HG03439 (cell line): ENCODE data around the gene MCRIP2.
A peak's percentile ranks its signal among the peaks of the same experiment; 100 is the strongest.

Experiments used
- ATAC-seq: cut with Tn5 transposase; IDR thresholded peaks from one replicate; pipeline ENCODE4 v1.9.1; 2021; ENCODE audit warnings: mild to moderate bottlenecking, moderate library complexity; ENCODE audit not compliant: unreplicated experiment

MCRIP2 gene

DNA sequence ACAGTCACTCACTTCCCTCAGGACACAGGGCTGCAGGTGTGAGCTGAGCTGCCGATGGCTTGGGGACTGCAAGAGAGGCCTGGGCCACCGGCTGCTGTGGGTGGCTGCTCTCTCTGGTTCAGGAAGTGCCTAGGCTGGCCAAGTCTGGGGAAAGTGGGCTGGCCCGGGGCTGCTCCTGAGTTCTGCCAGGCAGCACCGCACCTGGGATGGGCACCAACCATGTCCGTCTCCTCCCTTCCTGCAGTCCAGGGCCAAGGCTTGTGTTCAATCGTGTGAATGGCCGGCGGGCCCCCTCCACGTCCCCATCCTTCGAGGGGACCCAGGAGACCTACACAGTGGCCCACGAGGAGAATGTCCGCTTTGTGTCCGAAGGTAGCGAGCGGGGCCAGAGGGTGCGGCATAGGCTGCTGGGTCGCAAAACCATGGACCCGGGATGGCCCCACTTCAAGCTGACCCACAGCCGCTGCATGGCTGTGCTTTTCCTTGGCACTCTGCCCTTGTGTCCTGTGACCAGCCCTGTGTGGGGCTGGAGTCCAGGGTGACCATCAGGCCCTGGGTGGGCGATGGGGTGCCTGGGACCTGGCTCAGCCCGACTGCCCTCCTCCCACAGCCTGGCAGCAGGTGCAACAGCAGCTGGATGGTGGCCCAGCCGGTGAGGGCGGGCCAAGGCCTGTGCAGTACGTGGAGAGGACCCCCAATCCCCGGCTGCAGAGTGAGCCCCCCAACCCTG is 5.7 kb downstream of the MCRIP2 start:
- ATAC-seq, result no peak

DNA sequence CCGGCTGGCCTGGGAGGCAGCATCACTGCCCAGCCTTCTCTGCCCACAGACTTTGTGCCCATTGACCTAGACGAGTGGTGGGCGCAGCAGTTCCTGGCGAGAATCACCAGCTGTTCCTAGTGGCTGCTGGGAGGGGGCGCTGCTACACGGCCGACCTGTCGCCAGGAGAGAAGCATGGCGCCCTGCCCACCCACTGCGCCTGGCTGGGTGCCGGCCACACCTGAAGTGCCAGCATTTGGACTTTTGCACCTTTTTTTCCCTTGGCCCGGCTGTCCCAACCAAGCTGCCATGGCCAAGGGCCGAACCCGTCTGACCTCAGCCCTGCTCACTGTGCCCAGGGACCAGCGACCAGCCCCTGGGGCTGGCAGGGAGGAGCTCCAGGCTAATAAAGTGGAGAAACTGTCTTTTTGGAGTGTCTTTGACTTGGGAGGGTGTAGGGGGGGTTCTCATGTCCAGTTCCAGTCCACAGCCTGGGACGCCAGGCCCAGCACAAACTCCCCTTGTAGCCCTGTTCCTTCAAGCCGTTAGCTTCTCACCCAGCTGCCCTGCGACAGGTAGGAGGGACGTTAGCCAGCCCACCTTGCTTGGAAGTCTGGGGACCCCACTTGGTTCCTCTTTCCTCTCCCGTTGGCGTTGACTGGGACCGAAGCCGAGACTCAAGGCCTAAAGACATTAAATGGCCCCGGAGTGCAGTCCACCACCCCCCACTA is 6.6 kb downstream of the MCRIP2 start:
- no peak for ATAC-seq

DNA sequence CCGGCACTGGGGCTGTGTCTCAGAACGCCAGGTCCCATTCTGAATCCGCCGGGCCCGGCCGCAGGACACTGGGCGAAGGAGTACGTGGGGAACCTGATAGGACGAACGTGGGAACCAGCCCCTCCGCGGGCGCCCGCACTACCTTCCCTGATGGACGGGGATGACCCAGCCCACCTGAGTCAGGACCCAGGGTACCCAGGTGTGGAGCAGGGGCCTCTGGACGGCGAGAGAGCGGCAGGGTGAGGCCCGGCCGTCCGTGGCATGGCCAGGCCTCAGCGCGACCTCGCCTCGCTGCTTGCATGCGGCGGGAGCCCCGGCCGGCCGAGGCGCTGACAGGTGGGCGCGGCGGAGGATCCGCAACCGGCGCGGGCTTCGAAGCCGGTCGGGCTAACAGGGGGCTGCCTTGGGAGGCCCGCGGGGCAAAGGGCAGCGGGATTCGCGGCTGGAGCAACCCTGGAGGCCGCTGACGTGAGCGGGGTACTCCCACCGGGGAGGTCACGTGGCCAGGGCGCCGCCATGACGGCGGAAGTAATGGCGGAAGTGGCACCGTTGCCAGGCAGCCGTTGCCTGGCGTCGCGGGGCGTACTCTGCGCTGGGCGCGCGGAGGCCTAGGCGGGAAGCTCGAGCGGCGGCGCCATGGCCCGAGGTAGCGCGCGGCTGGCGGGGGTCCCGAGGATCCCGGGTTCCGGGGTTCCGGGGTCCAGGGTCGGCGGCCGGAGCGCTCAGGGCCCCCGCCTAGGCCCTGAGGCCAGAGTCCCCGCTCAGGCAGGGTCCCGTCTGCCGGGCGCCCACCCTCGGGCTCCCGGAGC is 7.4 kb downstream of the MCRIP2 start, which contains the start of gene WDR90:
Gene WDR90 (plus strand): TSS at position 585 of the 809 bp plus-strand sequence. CDS start 52 bp downstream, at position 637.
- peak; percentile 65 for ATAC-seq

DNA sequence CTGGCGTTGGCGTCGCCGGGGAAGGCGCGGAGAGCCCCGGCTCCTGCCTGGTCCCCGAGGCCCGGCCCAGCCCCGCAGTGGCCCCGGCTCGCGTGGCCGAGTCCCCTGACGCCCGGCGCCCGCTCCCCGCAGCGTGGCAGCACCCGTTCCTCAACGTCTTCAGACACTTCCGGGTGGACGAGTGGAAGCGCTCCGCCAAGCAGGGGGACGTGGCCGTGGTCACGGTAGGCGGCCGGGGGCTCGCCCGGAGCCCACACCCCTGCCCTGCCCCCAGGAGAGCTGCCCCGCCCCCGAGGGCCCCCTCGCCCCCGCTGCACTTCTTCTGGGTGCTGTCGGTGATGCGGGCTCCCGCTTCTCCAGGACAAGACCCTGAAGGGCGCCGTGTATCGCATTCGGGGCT is 8.0 kb downstream of the MCRIP2 start:
- ATAC-seq, result peak; percentile 9

DNA sequence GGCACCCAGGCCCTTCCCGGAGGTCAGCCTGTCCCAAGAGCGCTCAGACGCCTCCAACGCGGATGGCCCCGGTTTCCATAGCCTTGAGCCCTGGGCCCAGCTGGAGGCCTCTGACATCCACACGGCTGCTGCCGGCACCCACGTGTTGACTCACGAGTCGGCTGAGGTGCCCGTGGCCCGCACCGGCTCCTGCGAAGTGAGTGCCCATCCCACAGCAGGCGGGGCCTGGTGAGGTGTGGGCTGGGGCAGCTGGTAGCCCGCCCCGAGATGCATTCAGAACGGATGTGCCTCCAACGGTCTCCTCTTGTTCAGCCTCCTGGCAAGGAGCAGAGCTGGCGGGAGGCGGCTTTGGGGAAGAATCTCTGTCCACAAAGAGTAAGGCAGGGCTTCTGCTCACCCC is 10.2 kb downstream of the MCRIP2 start:
- no peak for ATAC-seq

DNA sequence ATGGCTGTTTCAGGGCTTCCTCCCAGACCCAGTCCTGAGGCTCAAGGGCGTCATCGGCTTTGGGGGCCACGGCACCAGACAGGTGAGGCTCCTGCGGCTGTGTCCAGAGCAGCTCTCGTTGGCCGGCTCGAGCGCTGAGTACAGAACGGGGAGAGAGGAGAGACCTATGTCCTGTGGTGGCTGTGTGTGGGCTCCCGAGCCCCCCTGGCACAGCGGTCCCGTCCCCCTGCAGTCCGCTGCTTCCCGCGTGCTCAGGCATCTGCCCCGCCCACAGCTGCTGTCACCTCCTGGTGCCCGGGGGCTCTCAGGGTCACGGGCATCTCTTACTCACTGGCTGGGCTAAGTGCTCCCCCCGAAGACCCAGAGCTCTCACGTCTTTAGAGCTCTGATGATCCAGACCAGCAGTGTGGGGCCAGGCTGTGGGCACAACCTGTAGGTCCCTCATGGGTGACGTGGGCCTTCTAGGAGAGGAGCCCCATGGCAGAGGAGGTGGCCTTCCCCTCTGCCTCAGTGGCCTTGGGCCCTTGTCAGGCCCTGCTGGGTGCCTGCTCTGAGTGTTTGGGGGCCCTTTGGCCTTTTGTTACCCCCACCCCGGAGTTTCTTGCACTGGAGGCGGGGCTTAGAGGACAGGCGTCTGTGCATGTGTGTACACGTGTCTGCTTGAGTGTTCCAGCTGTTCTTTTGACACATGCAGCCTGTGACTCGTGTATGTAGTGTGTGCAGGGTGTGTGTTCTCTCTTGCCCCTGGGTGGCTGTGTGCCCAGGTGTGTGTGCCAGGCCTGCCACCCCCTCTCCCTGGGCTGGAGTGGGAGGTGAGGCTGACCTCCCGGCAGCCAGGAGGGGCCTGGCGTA is 11.1 kb downstream of the MCRIP2 start:
- ATAC-seq, result no peak

DNA sequence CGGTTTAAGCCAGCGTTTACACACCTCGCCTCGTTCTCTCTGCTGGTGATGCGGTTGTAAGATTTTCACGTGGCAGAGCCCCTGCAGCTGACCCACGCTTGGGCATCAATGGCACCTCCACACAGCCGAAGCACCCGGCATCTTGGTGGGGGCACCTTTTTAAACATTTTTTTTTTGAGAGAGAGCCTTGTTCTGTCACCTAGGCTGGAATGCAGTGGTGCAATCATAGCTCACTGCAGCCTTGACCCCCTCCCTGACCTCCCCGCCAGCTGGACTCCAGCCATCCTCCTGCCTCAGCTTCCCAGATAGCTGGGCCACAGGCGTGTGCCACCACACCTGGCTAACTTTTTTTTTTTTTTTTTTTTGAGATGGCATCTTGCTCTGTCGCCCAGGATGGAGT is 12.4 kb downstream of the MCRIP2 start:
- ATAC-seq, result no peak

DNA sequence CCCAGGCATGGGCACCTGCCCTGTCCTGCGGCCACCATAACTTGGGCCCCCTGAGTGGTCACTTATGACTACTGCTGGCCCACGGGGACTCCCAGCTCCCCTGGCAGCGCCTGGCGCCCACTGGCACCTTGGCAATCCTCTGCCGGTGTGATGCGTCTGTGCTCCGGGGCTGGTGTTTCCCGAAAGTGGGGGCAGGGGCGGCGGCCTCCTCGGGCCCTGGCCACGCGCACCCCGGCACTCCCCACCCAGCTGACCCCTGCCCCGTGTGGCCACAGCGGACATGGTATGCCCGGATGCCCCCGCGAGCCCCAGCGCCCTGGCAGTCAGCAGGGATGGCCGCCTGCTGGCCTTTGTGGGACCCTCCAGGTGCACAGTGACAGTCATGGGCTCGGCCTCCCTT is 15.9 kb downstream of the MCRIP2 start:
- no peak for ATAC-seq

DNA sequence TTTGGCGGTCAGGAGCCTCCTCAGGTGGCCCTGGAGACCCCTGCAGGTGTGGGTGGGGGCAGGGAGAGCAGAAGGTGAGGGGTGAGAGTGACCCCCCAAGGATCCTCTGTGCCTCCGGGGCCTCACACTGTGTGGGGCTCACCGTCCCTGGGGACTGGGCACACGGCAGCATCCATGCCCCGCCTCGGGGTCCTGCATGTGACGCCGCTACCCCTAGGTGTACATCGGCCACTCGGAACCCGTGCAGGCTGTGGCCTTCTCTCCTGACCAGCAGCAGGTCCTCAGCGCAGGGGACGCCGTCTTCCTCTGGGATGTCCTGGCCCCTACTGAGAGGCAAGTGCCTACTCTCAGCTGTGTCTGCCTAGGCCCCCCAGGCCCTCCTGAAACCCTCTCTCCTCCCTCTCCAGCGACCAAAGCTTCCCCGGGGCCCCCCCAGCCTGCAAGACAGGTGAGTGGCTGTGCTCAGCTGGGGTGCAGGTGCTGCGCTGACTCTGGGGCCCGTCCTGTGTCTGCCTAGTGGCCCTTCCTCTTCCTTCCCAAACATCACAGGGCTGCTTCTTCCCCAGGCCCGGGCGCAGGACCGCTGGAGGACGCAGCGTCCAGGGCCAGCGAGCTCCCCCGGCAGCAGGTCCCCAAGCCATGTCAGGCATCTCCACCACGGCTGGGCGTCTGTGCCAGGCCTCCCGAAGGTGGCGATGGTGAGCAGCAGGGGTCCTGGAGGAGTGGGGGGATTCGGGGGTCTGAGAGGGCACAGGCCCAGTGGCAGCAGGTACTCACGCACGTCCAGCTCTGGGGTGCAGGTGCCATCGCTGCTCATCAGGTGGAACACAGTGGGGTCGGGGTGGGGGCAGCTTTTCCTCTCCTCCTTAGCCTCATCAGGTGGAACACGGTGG is 17.3 kb downstream of the MCRIP2 start:
- no peak for ATAC-seq

DNA sequence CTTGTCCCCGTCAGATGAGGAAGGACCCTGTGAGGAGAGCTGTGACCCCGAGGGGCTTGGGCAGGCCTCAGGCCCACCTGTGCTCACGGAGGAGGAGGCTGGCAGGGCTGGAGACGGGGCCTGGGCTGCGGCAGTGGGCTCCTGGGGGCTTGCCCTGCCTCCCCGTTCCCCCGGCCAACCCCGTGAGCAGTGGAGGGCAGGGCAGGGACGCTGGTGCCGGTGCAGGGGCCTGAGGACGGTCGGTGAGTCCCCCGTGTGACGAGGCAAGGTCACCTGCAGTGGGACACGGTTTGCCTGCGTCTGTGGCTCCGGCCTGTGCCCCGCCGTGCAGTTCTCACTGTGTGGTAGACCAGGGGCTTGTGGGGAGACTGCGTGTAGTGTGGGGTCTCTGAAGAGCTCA is 18.0 kb downstream of the MCRIP2 start:
- no peak for ATAC-seq

DNA sequence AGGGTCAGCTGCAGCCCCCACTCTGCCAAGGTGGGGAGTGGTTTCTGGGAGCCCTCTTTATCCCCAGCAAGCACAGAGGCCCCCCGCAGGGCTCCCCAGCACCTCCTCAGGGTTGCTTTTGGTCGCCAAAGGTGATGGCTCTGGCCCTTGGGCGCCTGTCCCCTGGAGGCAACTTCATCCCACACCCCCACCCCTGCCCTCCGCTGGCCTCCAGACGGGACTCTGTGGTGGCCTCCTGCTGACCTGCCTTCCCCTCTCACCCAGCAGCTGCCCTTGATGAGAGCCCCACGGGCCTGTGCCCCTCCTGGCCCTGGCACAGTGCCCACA is 18.5 kb downstream of the MCRIP2 start:
- ATAC-seq, result no peak

DNA sequence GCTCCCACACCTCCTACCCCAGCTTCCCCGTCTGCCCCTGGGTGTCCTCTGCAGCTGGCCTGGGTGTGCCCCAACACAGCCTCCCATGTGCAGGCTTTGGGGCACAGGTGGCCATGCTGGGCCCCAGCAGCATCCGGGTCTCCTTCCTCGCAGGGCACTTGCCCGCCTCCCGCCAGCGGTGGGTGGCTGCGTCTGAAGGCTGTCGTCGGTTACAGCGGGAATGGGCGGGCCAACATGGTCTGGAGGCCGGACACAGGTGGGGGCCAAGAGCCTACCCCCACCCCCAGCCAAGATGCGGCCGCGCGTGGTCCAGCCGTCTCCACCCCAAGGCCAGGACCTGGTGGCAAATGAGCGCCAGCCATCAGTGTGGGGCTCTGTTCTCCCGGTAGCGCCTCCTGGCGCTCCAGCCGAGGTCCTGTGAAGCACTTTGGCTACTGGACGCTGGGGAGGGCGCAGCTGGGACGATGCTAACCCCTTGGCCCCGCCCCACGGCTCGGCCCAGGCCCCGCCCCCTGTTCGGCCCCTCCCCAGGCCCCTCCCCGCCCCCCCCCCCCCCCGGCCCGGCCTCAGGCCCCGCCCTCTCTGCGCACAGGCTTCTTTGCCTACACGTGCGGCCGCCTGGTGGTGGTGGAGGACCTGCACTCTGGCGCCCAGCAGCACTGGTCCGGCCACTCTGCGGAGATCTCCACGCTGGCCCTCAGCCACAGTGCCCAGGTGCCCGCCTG is 19.0 kb downstream of the MCRIP2 start:
- peak; percentile 28 for ATAC-seq

DNA sequence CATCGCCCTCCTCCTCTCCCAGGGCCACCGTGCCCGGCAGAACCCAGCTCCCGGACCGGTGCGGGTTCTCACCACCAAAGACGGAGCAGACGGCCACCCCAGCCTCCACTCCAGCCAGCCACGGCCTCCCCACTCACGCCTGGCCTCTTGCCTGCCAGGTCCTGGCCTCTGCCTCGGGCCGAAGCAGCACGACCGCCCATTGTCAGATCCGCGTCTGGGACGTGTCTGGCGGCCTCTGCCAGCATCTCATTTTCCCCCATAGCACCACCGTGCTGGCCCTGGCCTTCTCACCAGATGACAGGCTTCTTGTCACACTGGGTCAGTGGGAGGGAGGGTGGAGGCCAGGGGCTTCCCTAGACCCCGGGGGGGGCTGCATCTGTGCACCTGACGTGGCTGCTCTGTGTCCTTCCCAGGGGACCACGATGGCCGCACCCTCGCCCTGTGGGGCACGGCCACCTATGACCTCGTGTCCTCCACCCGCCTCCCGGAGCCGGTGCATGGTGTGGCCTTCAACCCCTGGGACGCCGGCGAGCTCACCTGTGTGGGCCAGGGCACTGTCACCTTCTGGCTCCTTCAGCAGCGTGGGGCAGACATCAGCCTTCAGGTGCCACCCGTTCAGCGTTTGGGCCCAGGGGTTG is 19.7 kb downstream of the MCRIP2 start:
- peak; percentile 11 for ATAC-seq

DNA sequence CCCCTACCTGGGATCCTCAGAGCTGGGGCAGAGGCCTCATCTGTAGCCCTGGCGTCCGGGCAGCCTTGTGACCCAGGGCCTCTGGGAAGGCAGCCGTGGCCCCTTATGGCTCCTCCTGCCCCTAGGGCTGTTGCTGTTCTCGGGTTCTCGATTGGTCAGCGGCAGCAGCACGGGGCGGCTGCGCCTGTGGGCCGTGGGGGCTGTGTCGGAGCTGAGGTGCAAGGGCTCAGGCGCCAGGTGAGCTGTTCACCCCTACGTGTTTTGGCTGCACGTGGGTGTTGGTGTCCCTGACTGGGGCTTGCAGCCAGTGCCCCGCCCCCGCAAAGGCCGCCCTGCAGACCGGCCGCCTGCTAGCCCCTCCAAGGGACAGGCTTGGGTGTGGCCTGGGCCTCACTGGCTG is 20.5 kb downstream of the MCRIP2 start:
- ATAC-seq, result no peak

DNA sequence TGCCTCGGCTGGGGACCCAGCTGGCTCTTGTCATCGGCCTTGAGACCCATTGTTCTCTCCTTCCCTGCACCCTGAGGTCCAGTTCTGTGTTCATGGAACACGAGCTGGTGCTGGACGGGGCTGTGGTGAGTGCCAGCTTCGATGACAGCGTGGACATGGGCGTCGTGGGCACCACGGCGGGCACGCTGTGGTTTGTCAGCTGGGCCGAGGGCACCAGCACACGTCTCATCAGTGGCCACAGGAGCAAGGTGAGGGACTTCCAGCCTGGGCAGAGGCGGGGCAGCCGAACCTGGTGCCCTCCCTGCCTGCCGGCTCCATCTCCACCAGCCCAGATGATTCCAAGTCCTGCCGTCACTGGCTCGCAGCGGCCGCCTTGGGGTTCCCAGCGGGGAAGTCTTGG is 21.0 kb downstream of the MCRIP2 start:
- ATAC-seq, result no peak

DNA sequence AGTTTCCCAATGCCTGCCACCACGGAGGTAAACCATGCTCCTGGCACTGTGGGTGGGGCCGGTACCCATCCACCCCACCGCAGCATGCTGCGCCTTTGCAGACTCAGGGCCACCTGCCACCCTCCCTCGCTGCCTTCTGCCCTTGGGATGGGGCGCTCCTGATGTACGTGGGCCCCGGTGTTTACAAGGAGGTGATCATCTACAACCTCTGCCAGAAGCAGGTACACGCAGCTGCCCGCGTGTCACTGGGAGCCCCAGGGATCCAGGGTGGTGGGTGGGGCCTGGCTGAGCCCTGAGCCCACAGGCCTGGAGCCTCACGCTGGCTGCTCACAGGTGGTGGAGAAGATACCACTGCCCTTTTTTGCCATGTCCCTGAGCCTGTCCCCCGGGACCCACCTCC is 24.9 kb downstream of the MCRIP2 start:
- no peak for ATAC-seq

DNA sequence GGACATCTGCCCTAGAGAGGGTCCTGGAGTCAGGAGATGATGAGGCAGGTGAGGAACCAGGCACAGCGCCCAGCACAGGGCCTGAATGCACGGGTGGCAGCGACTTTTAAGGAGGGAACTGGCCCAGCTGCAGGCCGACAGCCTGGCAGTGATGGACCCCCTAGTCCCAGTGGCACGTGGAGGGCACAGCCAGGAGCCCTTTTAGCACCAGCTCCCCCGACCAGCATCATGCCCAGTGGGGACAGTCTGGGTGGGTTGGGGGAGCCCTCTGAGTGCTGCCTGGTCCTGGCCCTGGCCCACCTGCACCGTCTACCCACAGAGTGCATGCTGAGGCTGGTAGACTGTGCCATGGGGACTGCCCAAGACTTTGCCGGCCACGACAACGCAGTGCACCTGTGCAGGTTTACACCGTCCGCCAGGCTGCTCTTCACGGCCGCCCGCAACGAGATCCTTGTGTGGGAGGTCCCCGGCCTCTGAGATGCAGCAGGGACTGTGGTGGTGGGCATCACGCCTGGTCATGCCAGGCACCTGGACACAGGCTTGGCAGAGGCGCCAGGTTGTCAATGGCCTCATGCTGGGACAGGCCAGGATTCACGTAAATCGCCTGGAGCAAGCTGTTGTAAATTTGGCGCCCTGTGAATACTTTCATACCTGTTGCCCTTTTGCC is 25.6 kb downstream of the MCRIP2 start:
- ATAC-seq, result no peak
